CD4-positive, alpha-beta T cell treated with Interleukin-2 at 100 ng/mL for 4 hours (primary cell): ENCODE results near the gene PPP3R1.

ENCODE experiments used
- DNase-seq: peaks from one replicate; pipeline ENCODE4 v3.0.0-alpha.2; 2020; ENCODE audit warnings: low spot score

The PPP3R1 gene

GRCh38 chr2:68252400-68253218 lies at the start of gene PPP3R1:
Gene PPP3R1 (minus strand): TSS chr2:68252532. CDS start chr2:68252127, 405 bp downstream.
- DNase-seq, result peak; percentile 95

GRCh38 chr2:68295516-68295915 lies 43.2 kb upstream of the PPP3R1 start:
- no peak for DNase-seq

GRCh38 chr2:68294913-68295312 lies 42.6 kb upstream of the PPP3R1 start:
- no peak for DNase-seq

GRCh38 chr2:68294187-68294586 lies 41.9 kb upstream of the PPP3R1 start:
- DNase-seq, result no peak

GRCh38 chr2:68293755-68294154 lies 41.4 kb upstream of the PPP3R1 start:
- no peak for DNase-seq

- DNase-seq, result no peak
These were observed 40.7 kb upstream of the PPP3R1 start for GRCh38 chr2:68293024-68293423.

GRCh38 chr2:68292108-68292710 lies 39.9 kb upstream of the PPP3R1 start:
- peak; percentile 32 for DNase-seq

GRCh38 chr2:68291314-68291713 lies 39.0 kb upstream of the PPP3R1 start:
- no peak for DNase-seq

- no peak for DNase-seq
These were observed 38.6 kb upstream of the PPP3R1 start for GRCh38 chr2:68290901-68291300.

GRCh38 chr2:68287580-68288441 lies 35.5 kb upstream of the PPP3R1 start:
- no peak for DNase-seq

GRCh38 chr2:68284896-68285295 lies 32.6 kb upstream of the PPP3R1 start:
- no peak for DNase-seq

GRCh38 chr2:68283419-68283812 lies 31.1 kb upstream of the PPP3R1 start:
- DNase-seq, result no peak

- DNase-seq, result peak; percentile 53
These were observed 30.6 kb upstream of the PPP3R1 start for GRCh38 chr2:68282811-68283418.

- DNase-seq, result no peak
These were observed 28.5 kb upstream of the PPP3R1 start for GRCh38 chr2:68280796-68281195.

- DNase-seq, result no peak
These were observed 28.0 kb upstream of the PPP3R1 start for GRCh38 chr2:68280348-68280747.

- no peak for DNase-seq
These were observed 27.4 kb upstream of the PPP3R1 start for GRCh38 chr2:68279691-68280090.

- no peak for DNase-seq
These were observed 25.8 kb upstream of the PPP3R1 start for GRCh38 chr2:68278169-68278568.

- DNase-seq, result no peak
These were observed 21.7 kb upstream of the PPP3R1 start for GRCh38 chr2:68274022-68274421.

GRCh38 chr2:68272246-68272994 lies 20.1 kb upstream of the PPP3R1 start:
- DNase-seq, result no peak

GRCh38 chr2:68266655-68267054 lies 14.3 kb upstream of the PPP3R1 start:
- no peak for DNase-seq

GRCh38 chr2:68263632-68264031 lies 11.3 kb upstream of the PPP3R1 start:
- DNase-seq, result no peak

GRCh38 chr2:68258851-68259250 lies 6.5 kb upstream of the PPP3R1 start:
- no peak for DNase-seq
